HG02852 (cell line): ENCODE measurements around the gene GRID1.

Experiments used
- ATAC-seq: cut with Tn5 transposase; IDR thresholded peaks from one replicate; pipeline ENCODE4 v1.9.1; 2021; ENCODE audit warnings: mild to moderate bottlenecking, moderate library complexity; ENCODE audit not compliant: unreplicated experiment

Gene GRID1

GRCh38 chr10:85791818-85792532 is 574.6 kb downstream of the GRID1 start:
- no peak for ATAC-seq

GRCh38 chr10:85789982-85790789 is 576.4 kb downstream of the GRID1 start:
- ATAC-seq = no peak

GRCh38 chr10:85789125-85789524 is 577.5 kb downstream of the GRID1 start:
- ATAC-seq = no peak

- no peak for ATAC-seq
Measured at GRCh38 chr10:85788570-85788969, 578.0 kb downstream of the GRID1 start.

GRCh38 chr10:85787881-85788280 is 578.7 kb downstream of the GRID1 start:
- no peak for ATAC-seq

- no peak for ATAC-seq
Measured at GRCh38 chr10:85787393-85787792, 579.2 kb downstream of the GRID1 start.

- no peak for ATAC-seq
Measured at GRCh38 chr10:85786401-85786899, 580.1 kb downstream of the GRID1 start.

GRCh38 chr10:85784792-85785191 is 581.8 kb downstream of the GRID1 start:
- ATAC-seq = peak; percentile 55

- no peak for ATAC-seq
Measured at GRCh38 chr10:85781404-85781803, 585.2 kb downstream of the GRID1 start.

GRCh38 chr10:85778074-85778473 is 588.5 kb downstream of the GRID1 start:
- ATAC-seq = no peak

- ATAC-seq = no peak
Measured at GRCh38 chr10:85767891-85768290, 598.7 kb downstream of the GRID1 start.

GRCh38 chr10:85764108-85764507 is 602.5 kb downstream of the GRID1 start:
- no peak for ATAC-seq

- no peak for ATAC-seq
Measured at GRCh38 chr10:85761906-85762445, 604.6 kb downstream of the GRID1 start.

- peak; percentile 96 for ATAC-seq
Measured at GRCh38 chr10:85741626-85742300, 624.8 kb downstream of the GRID1 start.

- ATAC-seq = no peak
Measured at GRCh38 chr10:85735997-85736396, 630.6 kb downstream of the GRID1 start.

GRCh38 chr10:85734791-85735190 is 631.8 kb downstream of the GRID1 start:
- no peak for ATAC-seq

GRCh38 chr10:85724215-85724614 is 642.4 kb downstream of the GRID1 start:
- ATAC-seq = no peak

- no peak for ATAC-seq
Measured at GRCh38 chr10:85720931-85721590, 645.5 kb downstream of the GRID1 start.

- no peak for ATAC-seq
Measured at GRCh38 chr10:85719408-85719807, 647.2 kb downstream of the GRID1 start.

- ATAC-seq = no peak
Measured at GRCh38 chr10:85713885-85714284, 652.7 kb downstream of the GRID1 start.

GRCh38 chr10:85702768-85703167 is 663.8 kb downstream of the GRID1 start:
- ATAC-seq = no peak
